Measurements from ENCODE around the gene POLR2I. TPM values are rescaled to one million over a fixed set of nuclear protein-coding genes. Genes with fewer than 3 reads are reported as not detected.

The POLR2I gene
- total and polyA plus RNA-seq, 2 of the 13 experiments (the other 11 are each of a cell fraction or from before 2014, with no cell fraction given) = 40.5 to 104 TPM

DNA sequence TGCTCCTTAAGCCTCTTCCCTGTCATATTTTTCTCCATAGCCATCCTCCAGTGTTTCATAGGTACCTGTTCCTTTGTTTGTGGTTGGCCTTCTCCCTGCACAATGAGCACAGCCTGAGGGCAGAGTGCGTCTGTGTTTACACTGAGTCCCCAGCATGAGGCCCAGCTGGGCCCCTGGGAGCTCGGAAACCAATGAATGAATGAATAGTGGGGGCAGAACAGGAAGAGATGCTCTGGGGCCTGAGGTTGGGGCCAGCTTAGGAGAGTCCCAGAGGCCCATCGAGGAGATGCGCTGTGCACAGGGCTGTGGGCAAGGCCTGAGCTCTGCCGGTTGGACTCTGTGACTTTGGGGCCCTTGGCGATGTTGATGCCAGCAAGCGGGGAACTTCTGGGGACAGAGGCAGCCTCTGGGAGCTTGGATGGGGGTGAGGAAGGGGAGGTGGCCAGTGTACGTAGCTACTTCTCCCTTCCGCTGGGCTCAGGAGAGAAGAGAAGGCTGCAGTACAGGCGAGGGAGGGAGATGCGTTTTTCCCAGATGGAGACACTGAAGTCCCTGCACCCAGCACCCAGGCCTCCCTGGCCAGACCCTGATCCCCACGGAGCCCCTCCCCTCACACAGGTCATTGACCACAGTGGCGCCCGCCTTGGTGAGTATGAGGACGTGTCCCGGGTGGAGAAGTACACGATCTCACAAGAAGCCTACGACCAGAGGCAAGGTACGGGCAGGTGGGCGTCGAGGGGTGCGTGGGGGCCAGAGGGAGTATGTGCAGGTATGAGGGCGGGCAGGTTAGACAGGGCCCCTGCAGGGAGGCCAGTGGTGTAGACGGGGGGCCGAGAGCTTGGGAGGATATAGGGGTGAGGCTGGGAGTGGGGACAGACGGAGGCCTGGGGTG, 5.7 kb upstream of the POLR2I start (continued):
- TF ChIP-seq CBX1 (IDR thresholded peaks at IDR 0.05; ENCODE audit: low read depth) = no peak
- TF ChIP-seq, protein P1, sequence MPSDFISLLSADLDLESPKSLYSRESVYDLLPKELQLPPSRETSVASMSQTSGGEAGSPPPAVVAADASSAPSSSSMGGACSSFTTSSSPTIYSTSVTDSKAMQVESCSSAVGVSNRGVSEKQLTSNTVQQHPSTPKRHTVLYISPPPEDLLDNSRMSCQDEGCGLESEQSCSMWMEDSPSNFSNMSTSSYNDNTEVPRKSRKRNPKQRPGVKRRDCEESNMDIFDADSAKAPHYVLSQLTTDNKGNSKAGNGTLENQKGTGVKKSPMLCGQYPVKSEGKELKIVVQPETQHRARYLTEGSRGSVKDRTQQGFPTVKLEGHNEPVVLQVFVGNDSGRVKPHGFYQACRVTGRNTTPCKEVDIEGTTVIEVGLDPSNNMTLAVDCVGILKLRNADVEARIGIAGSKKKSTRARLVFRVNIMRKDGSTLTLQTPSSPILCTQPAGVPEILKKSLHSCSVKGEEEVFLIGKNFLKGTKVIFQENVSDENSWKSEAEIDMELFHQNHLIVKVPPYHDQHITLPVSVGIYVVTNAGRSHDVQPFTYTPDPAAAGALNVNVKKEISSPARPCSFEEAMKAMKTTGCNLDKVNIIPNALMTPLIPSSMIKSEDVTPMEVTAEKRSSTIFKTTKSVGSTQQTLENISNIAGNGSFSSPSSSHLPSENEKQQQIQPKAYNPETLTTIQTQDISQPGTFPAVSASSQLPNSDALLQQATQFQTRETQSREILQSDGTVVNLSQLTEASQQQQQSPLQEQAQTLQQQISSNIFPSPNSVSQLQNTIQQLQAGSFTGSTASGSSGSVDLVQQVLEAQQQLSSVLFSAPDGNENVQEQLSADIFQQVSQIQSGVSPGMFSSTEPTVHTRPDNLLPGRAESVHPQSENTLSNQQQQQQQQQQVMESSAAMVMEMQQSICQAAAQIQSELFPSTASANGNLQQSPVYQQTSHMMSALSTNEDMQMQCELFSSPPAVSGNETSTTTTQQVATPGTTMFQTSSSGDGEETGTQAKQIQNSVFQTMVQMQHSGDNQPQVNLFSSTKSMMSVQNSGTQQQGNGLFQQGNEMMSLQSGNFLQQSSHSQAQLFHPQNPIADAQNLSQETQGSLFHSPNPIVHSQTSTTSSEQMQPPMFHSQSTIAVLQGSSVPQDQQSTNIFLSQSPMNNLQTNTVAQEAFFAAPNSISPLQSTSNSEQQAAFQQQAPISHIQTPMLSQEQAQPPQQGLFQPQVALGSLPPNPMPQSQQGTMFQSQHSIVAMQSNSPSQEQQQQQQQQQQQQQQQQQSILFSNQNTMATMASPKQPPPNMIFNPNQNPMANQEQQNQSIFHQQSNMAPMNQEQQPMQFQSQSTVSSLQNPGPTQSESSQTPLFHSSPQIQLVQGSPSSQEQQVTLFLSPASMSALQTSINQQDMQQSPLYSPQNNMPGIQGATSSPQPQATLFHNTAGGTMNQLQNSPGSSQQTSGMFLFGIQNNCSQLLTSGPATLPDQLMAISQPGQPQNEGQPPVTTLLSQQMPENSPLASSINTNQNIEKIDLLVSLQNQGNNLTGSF (CRISPR knock-in tag; IDR thresholded peaks at IDR 0.05) = no peak
- no peak for TF ChIP-seq SMAD9 (CRISPR knock-in tag; IDR thresholded peaks at IDR 0.05)
- peak; percentile 52; the same call in 1 of the 2 replicates for TF ChIP-seq ZFP90 (CRISPR knock-in tag; IDR thresholded peaks at IDR 0.05; ENCODE audit: borderline replicate concordance)
- TF ChIP-seq DNMT1 (CRISPR knock-in tag; IDR thresholded peaks at IDR 0.05) = no peak; the same call in 1 of the 2 replicates
- TF ChIP-seq, protein P2, sequence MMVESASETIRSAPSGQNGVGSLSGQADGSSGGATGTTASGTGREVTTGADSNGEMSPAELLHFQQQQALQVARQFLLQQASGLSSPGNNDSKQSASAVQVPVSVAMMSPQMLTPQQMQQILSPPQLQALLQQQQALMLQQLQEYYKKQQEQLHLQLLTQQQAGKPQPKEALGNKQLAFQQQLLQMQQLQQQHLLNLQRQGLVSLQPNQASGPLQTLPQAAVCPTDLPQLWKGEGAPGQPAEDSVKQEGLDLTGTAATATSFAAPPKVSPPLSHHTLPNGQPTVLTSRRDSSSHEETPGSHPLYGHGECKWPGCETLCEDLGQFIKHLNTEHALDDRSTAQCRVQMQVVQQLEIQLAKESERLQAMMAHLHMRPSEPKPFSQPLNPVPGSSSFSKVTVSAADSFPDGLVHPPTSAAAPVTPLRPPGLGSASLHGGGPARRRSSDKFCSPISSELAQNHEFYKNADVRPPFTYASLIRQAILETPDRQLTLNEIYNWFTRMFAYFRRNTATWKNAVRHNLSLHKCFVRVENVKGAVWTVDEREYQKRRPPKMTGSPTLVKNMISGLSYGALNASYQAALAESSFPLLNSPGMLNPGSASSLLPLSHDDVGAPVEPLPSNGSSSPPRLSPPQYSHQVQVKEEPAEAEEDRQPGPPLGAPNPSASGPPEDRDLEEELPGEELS (CRISPR knock-in tag; IDR thresholded peaks at IDR 0.05) = peak; percentile 95
- no peak; the same call in 1 of the 2 replicates for TF ChIP-seq ZNF160 (CRISPR knock-in tag; IDR thresholded peaks at IDR 0.05)
- TF ChIP-seq ZNF562 (CRISPR knock-in tag; IDR thresholded peaks at IDR 0.05; ENCODE audit: borderline replicate concordance) = no peak
- TF ChIP-seq, protein P3, sequence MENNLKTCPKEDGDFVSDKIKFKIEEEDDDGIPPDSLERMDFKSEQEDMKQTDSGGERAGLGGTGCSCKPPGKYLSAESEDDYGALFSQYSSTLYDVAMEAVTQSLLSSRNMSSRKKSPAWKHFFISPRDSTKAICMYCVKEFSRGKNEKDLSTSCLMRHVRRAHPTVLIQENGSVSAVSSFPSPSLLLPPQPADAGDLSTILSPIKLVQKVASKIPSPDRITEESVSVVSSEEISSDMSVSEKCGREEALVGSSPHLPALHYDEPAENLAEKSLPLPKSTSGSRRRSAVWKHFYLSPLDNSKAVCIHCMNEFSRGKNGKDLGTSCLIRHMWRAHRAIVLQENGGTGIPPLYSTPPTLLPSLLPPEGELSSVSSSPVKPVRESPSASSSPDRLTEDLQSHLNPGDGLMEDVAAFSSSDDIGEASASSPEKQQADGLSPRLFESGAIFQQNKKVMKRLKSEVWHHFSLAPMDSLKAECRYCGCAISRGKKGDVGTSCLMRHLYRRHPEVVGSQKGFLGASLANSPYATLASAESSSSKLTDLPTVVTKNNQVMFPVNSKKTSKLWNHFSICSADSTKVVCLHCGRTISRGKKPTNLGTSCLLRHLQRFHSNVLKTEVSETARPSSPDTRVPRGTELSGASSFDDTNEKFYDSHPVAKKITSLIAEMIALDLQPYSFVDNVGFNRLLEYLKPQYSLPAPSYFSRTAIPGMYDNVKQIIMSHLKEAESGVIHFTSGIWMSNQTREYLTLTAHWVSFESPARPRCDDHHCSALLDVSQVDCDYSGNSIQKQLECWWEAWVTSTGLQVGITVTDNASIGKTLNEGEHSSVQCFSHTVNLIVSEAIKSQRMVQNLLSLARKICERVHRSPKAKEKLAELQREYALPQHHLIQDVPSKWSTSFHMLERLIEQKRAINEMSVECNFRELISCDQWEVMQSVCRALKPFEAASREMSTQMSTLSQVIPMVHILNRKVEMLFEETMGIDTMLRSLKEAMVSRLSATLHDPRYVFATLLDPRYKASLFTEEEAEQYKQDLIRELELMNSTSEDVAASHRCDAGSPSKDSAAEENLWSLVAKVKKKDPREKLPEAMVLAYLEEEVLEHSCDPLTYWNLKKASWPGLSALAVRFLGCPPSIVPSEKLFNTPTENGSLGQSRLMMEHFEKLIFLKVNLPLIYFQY (CRISPR knock-in tag; IDR thresholded peaks at IDR 0.05; ENCODE audit: borderline replicate concordance) = peak; percentile 80; the same call in 1 of the 2 replicates
- no peak for TF ChIP-seq ZNF282 (IDR thresholded peaks at IDR 0.05; ENCODE audit: partially characterized antibody)
- no peak for TF ChIP-seq ZNF329 (CRISPR knock-in tag; IDR thresholded peaks at IDR 0.05; ENCODE audit: low read depth)
- TF ChIP-seq SSRP1 (CRISPR knock-in tag; IDR thresholded peaks at IDR 0.05) = no peak
- TF ChIP-seq CCDC6 (CRISPR knock-in tag; IDR thresholded peaks at IDR 0.05) = no peak; the same call in 1 of the 2 replicates
- no peak for TF ChIP-seq ZNF776 (CRISPR knock-in tag; IDR thresholded peaks at IDR 0.05)
- TF ChIP-seq HOXA7 (CRISPR knock-in tag; IDR thresholded peaks at IDR 0.05) = no peak
- peak; percentile 55; the same call in 1 of the 2 replicates for TF ChIP-seq PPARG (CRISPR knock-in tag; conservative IDR thresholded peaks at IDR 0.05)
- TF ChIP-seq SNAI1 (CRISPR knock-in tag; IDR thresholded peaks at IDR 0.05; ENCODE audit: borderline replicate concordance) = peak; percentile 77; the same call in 1 of the 2 replicates
- TF ChIP-seq BCL6 (CRISPR knock-in tag; IDR thresholded peaks at IDR 0.05) = 0 out of 2 replicates have a peak, but pooled peaks have one; percentile 57
